ENCODE data around the gene HOGA1. TPM values are rescaled to one million over a fixed set of nuclear protein-coding genes. Genes with fewer than 3 reads are reported as not detected.
A peak's percentile ranks its signal among the peaks of the same experiment; 100 is the strongest.

HOGA1 gene
- total RNA-seq, 4 donors from 2014 or later, result 0.80 to 6.2 (median 4.0) TPM

- Histone ChIP-seq H3K27me3 (no peaks in the 10 kb centered on the region), H3K4me1 (peaks cover 24% of the 10 kb centered on the region), H3K9me3 (no peaks in the 10 kb centered on the region), H3K36me3 (no peaks in the 10 kb centered on the region), H3K27ac (peak overlapping the region; percentile 72), H3K4me3 (no peak overlapping the region)
- 39% methylated on average over 10 of the region's 10 CpGs for WGBS
- no peak for DNase-seq (ENCODE audit: low spot score in 2 of 2)
- peak; percentile 84 for TF ChIP-seq EP300 (IDR thresholded peaks at IDR 0.05)
- TF ChIP-seq POLR2A (IDR thresholded peaks at IDR 0.05), result no peak
- TF ChIP-seq POLR2AphosphoS5 (IDR thresholded peaks at IDR 0.05), result peak in 1 of 3 donors; percentile 12
These were observed 12.2 kb downstream of the HOGA1 start for GRCh38 chr10:97596101-97597082.

- WGBS, result 84% methylated on average over 2 of the region's 2 CpGs
- Histone ChIP-seq H3K4me3 (no peak overlapping the region), H3K27ac (no peak overlapping the region), H3K36me3 (no peaks in the 10 kb centered on the region), H3K9me3 (no peaks in the 10 kb centered on the region), H3K27me3 (no peaks in the 10 kb centered on the region), H3K4me1 (peaks cover 24% of the 10 kb centered on the region)
- TF ChIP-seq POLR2A (IDR thresholded peaks at IDR 0.05) (no peak), EP300 (IDR thresholded peaks at IDR 0.05) (no peak), POLR2AphosphoS5 (IDR thresholded peaks at IDR 0.05) (no peak), CTCF (IDR thresholded peaks at IDR 0.05) (no peak)
- DNase-seq (ENCODE audit: low spot score in 2 of 2), result no peak
These were observed 13.6 kb downstream of the HOGA1 start for GRCh38 chr10:97597778-97598177.

GRCh38 chr10:97598407-97599271 is 14.4 kb downstream of the HOGA1 start:
- no peak overlapping the region for H3K27ac ChIP-seq
- no peaks in the 10 kb centered on the region for H3K36me3 ChIP-seq
- no peaks in the 10 kb centered on the region for H3K9me3 ChIP-seq
- 67% methylated on average over 12 of the region's 19 CpGs for WGBS
- TF ChIP-seq POLR2A (IDR thresholded peaks at IDR 0.05), result no peak
- TF ChIP-seq POLR2AphosphoS5 (IDR thresholded peaks at IDR 0.05), result no peak
- H3K4me1 ChIP-seq, result peaks cover 22% of the 10 kb centered on the region
- no peak overlapping the region for H3K4me3 ChIP-seq
- H3K27me3 ChIP-seq, result no peaks in the 10 kb centered on the region
- no peak for DNase-seq (ENCODE audit: low spot score in 2 of 2)

- H3K36me3 ChIP-seq, result no peaks in the 10 kb centered on the region
- no peaks in the 10 kb centered on the region for H3K9me3 ChIP-seq
- 86% methylated on average over 6 of the region's 6 CpGs for WGBS
- DNase-seq (ENCODE audit: low spot score in 2 of 2), result no peak
- no peak overlapping the region for H3K4me3 ChIP-seq
- H3K27me3 ChIP-seq, result no peaks in the 10 kb centered on the region
- peaks cover 19% of the 10 kb centered on the region for H3K4me1 ChIP-seq
- H3K27ac ChIP-seq, result no peak overlapping the region
- TF ChIP-seq CTCF (IDR thresholded peaks at IDR 0.05) (no peak), POLR2A (IDR thresholded peaks at IDR 0.05) (no peak), POLR2AphosphoS5 (IDR thresholded peaks at IDR 0.05) (no peak), EP300 (IDR thresholded peaks at IDR 0.05) (no peak)
These were observed 15.1 kb downstream of the HOGA1 start for GRCh38 chr10:97599272-97599619.

- Histone ChIP-seq H3K4me1 (peaks cover 15% of the 10 kb centered on the region), H3K27ac (no peak overlapping the region), H3K36me3 (no peaks in the 10 kb centered on the region), H3K9me3 (no peaks in the 10 kb centered on the region), H3K4me3 (no peak overlapping the region), H3K27me3 (no peaks in the 10 kb centered on the region)
- WGBS, result 89% methylated on average over 1 of the region's 1 CpG
- TF ChIP-seq EP300 (IDR thresholded peaks at IDR 0.05) (no peak), CTCF (IDR thresholded peaks at IDR 0.05) (no peak), POLR2A (IDR thresholded peaks at IDR 0.05) (no peak), POLR2AphosphoS5 (IDR thresholded peaks at IDR 0.05) (no peak)
- no peak for DNase-seq (ENCODE audit: low spot score in 2 of 2)
These were observed 16.4 kb downstream of the HOGA1 start for GRCh38 chr10:97600616-97601015.
